GM21447 (cell line): ENCODE data around the gene APBA2.

Source experiments
- ATAC-seq: cut with Tn5 transposase; IDR thresholded peaks from one replicate; pipeline ENCODE4 v1.9.1; 2021; ENCODE audit not compliant: unreplicated experiment

The APBA2 gene

GRCh38 chr15:28895146-28895545 lies 9.4 kb downstream of the APBA2 start:
- ATAC-seq, result no peak

GRCh38 chr15:28895566-28895965 lies 9.8 kb downstream of the APBA2 start:
- no peak for ATAC-seq

GRCh38 chr15:28896951-28897350 lies 11.2 kb downstream of the APBA2 start:
- no peak for ATAC-seq

GRCh38 chr15:28897861-28898585 lies 12.2 kb downstream of the APBA2 start:
- no peak for ATAC-seq

- no peak for ATAC-seq
Observed at GRCh38 chr15:28899061-28899738, 13.4 kb downstream of the APBA2 start.

GRCh38 chr15:28900041-28900891 lies 14.5 kb downstream of the APBA2 start:
- ATAC-seq, result no peak

DNA sequence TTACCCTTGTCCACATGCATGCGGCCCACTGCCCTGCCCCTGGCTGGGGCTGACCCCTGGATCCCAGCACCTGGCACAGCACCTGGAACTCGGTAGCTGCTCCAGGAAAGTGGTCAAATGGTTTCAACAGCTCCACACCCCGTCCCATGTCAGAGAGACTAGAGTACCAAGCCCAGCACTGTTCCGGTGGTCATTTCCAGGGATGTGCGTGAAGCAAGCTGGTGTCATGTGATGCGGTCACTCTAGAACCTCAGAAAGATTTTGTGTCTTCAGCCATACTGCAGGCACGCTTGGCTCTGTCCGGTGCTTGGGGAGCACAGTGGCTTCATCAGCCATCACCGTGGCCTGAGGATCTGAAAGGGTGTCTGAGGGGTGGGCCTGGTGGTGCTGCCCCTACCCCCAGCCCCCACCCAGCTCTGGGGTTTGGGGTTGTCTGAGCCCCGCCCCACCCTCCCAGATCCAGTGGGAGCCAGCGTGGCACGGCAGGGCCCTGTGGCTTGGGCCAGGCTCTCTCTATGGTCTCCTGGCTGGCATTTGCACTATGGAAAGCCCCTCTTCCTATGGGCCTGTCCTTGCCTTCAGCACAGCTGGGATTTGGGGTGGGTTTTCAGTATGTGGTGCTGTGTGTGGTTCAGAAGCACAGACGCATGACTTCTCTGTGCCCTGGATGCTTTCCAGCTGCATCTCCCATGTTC lies 15.3 kb downstream of the APBA2 start:
- no peak for ATAC-seq

DNA sequence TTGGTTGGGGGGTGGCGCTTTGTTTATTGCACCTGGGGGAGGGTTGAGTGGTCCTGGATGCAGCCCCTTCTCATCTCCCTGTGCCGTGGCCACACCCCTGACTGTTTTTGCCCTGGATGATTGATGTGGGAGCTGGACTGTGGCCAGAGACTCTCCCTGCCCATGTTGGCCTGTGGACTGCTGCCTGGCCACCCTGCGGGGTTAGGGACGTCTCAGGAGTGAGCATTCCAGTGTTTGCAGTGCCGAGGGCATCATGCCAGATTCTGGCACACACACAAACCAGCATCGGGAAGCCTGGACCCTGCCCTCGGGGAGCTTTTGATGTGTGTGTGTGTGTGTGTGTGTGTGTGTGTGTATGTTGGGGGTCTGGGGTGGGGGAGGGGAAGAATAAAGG lies 15.8 kb downstream of the APBA2 start:
- ATAC-seq, result no peak

GRCh38 chr15:28901987-28902745 lies 16.4 kb downstream of the APBA2 start:
- ATAC-seq, result no peak

GRCh38 chr15:28902856-28903255 lies 17.1 kb downstream of the APBA2 start:
- ATAC-seq, result no peak

GRCh38 chr15:28903555-28903954 lies 17.8 kb downstream of the APBA2 start:
- ATAC-seq, result no peak

DNA sequence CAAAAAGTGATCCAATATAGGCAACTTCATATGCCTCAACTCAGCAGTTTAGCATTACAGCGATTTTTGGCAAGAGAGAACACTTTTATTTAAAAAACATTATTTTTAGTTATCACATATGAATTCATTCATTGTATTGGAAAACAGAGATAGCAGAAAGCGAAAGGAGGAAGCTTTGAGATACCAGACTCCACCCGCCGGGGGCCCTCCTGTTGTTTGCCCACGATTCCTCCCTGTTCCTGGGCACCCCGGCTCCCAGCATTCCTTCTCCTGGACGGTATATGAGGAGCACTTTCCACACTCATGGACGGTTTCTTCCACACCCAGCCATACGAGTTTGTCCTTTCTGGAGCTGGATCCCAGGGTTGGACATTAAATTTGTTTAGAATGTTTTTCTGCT lies 18.2 kb downstream of the APBA2 start:
- no peak for ATAC-seq

GRCh38 chr15:28904541-28905315 lies 19.0 kb downstream of the APBA2 start:
- no peak for ATAC-seq

DNA sequence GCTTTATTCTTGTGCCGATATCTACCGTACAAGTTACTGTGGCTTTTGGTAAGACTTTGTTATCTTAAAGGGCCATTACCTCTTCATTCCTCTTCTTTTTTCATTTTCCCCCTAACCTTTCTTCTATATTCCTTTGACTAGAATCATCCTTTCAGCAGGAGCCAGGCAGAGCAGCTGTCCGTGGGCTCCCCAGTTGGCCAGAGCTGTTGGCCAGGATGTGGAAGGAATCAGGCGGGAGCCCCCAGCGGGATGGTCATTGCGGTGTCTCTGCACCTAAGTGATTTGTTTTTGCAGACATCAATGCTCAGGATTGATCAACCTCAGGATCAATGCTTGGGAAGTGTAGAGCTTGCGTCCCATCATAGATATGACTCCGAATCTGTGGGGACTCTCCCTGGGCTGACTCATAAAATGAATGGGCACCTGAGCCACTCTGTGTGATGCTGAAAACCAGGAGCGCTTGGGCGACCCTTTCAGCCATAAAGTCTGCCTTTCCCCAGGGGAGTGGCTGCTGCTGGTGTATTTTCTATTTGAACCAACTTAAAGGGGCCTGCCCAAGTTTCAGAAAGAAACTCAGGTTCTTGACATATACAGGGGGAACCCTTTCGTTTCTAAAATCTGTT lies 21.7 kb downstream of the APBA2 start:
- no peak for ATAC-seq

DNA sequence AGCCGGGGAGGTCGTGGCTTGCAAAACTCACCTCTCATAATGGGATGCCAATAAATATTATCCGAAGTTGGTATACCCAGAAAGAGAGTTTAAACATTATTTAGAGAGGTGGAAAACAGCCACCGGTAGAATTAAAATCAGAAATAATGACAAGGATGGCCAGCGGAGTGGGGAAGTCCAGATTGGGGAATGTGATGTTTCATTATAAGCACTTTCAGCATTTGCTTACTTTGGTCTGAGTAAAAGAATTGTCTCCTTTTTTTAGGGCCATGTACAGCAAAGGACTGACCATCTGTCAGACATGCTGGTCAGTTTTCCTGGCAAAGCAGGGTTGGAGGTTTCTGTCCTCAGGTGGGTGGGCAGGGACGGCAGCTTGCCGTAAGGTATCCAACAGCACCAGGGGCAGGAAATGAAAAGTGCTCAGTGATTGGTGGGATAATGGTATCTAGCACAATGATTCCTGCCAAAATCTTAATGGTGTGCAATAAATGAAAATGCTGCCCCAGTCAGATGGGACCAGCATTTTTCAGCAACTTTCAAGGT lies 24.3 kb downstream of the APBA2 start:
- ATAC-seq, result no peak

DNA sequence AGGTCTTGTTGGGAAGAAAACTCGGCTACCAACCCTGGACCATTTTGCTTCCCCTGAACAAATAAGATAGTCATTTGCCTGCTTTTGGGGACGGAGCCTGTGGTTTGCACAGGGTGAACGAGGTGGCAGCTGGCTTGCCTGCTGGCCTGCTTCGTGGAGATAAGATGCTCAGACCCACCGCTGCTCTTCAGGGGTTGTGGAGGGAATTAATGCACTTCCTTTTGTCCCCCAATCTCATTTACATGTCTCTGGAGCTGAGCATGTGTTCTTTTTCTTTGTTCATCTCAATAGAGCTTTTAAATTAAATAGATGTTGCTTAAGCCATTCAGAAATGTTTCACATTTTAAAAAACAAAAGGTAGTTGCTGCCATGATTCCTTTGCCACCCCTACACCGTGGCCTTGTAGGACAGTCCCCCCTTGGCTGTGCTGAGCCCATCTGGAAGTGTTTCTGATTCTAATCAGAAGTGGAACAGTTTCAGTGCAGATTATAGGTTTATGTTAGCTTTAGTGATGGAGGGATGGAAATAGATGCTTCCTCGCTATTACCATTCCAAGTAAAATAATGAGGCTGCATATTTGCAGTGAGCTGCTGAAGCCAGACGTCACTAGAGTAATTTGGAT lies 25.6 kb downstream of the APBA2 start:
- no peak for ATAC-seq

DNA sequence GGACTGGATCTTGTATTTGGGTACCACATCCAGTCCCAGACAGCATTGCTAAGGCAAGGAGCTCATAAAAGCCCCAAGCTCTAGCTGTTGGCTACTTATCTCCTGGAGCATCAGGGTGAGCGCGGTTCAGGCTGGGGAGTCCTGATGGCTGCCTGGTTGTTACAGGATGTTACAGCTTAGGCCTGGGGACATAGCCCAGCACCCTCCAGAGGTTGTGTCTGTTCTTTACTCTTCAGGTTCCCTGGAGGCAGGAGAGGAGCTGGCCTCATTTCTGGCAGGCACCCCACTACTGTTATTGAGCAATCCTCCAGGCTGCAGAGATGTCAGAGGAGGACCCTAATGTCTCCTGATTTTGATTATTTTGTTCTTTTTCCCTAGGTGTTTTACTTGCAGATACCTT lies 26.6 kb downstream of the APBA2 start:
- ATAC-seq, result no peak

GRCh38 chr15:28913171-28913765 lies 27.5 kb downstream of the APBA2 start:
- ATAC-seq, result no peak
